IMR-90 (cell line): ENCODE data around the gene TMC1. TPM values are rescaled to one million over a fixed set of nuclear protein-coding genes. Genes with fewer than 3 reads are reported as not detected.

Experiments
- ATAC-seq: fragments of 200-7000 bp; cut with Tn5 transposase; 2 replicates; pipeline ENCODE4 v1.9.1; 2020; ENCODE audit warnings: low read depth, mild to moderate bottlenecking, moderate library complexity
- BruUV-seq: library from RNA; stranded (reverse); fragments of 400-500 nt; replicated peaks from 2 replicates; lab custom pipeline; 2021; lab: Mats Ljungman, UMichigan
- CTCF ChIA-PET: fragments of 300-600 bp; formaldehyde crosslinking; extraction: SDS; loops from one replicate; lab custom pipeline; 2021; ENCODE audit warnings: antibody characterized with exemption; lab: Yijun Ruan, JAX
- POLR2A ChIA-PET: fragments of 300-600 bp; sonication (Branson Sonifier 250); formaldehyde crosslinking; loops from one replicate; lab custom pipeline; 2022; ENCODE audit warnings: antibody characterized with exemption; ENCODE audit not compliant: unreplicated experiment; lab: Charles Lee
- DNase-seq: peaks from one replicate; pipeline ENCODE4 v3.0.0; 2013
- H2AFZ ChIP-seq: replicated peaks from 2 replicates; pipeline ENCODE3; 2013; ENCODE audit warnings: low read length, mild to moderate bottlenecking; ENCODE audit not compliant: poor library complexity
- H2AK5ac ChIP-seq: 2 replicates; pipeline ENCODE4 v1.6.1; 2013; ENCODE audit warnings: low read depth, low read length, inconsistent platforms
- H2AK9ac ChIP-seq: replicated peaks from 2 replicates; pipeline ENCODE3; 2013; ENCODE audit warnings: mild to moderate bottlenecking, low read depth, low read length, moderate library complexity; ENCODE audit not compliant: poor library complexity
- H2BK120ac ChIP-seq: 2 replicates; pipeline ENCODE4 v1.6.1; 2013; ENCODE audit warnings: low read depth, low read length, inconsistent platforms
- H2BK15ac ChIP-seq: 3 replicates; pipeline ENCODE4 v1.6.1; 2013; ENCODE audit warnings: low read depth, low read length, inconsistent platforms
- H2BK20ac ChIP-seq: 2 replicates; pipeline ENCODE4 v1.6.1; 2013; ENCODE audit warnings: low read depth, mild to moderate bottlenecking, inconsistent platforms, low read length, moderate library complexity
- H2BK5ac ChIP-seq: 2 replicates; pipeline ENCODE4 v1.6.1; 2013; ENCODE audit warnings: mild to moderate bottlenecking, low read depth, low read length, inconsistent platforms; ENCODE audit not compliant: poor library complexity, severe bottlenecking
- H3K14ac ChIP-seq: replicated peaks from 2 replicates; pipeline ENCODE4 v1.6.1; 2013; ENCODE audit warnings: low read depth, low read length, inconsistent platforms
- H3K18ac ChIP-seq: 2 replicates; pipeline ENCODE4 v1.6.1; 2013; ENCODE audit warnings: low read depth, low read length, control low read depth
- H3K23ac ChIP-seq: 2 replicates; pipeline ENCODE4 v1.6.1; 2013; ENCODE audit warnings: low read depth, low read length, inconsistent platforms
- H3K27ac ChIP-seq: 2 replicates; pipeline ENCODE4 v1.5.1; 2013; ENCODE audit warnings: mild to moderate bottlenecking, control low read depth, low read length; ENCODE audit not compliant: insufficient read depth
- H3K27me3 ChIP-seq: 2 replicates; pipeline ENCODE4 v1.6.1; 2013; ENCODE audit warnings: low read length; ENCODE audit not compliant: control insufficient read depth, insufficient read depth
- H3K36me3 ChIP-seq: 2 replicates; pipeline ENCODE4 v1.6.1; 2013; ENCODE audit warnings: low read length, mixed read lengths; ENCODE audit not compliant: control insufficient read depth, insufficient read depth
- H3K4ac ChIP-seq: 2 replicates; pipeline ENCODE4 v1.6.1; 2013; ENCODE audit warnings: low read depth, low read length, inconsistent platforms
- H3K4me1 ChIP-seq: 2 replicates; pipeline ENCODE4 v1.6.1; 2013; ENCODE audit warnings: low read length, mixed read lengths; ENCODE audit not compliant: control insufficient read depth, insufficient read depth
- H3K4me2 ChIP-seq: 2 replicates; pipeline ENCODE4 v1.6.1; 2013; ENCODE audit warnings: low read depth, mild to moderate bottlenecking, control low read depth, low read length, moderate library complexity
- H3K4me3 ChIP-seq: 2 replicates; pipeline ENCODE4 v1.5.1; 2013; ENCODE audit warnings: low read depth, mild to moderate bottlenecking, control low read depth, low read length, moderate library complexity; ENCODE audit not compliant: insufficient read depth
- H3K56ac ChIP-seq: 2 replicates; pipeline ENCODE4 v1.6.1; 2013; ENCODE audit warnings: low read length, inconsistent platforms; ENCODE audit not compliant: insufficient read depth; ENCODE audit errors: extremely low read depth
- H3K79me1 ChIP-seq, 2 experiments: 2 replicates each; pipeline ENCODE4 v1.6.1; 2013; ENCODE audit warnings: low read length in 2 of 2, inconsistent platforms in 1 of 2, low read depth in 1 of 2
- H3K9ac ChIP-seq: 2 replicates; pipeline ENCODE4 v1.6.1; 2013; ENCODE audit warnings: low read depth, low read length, control low read depth
- H3K9me1 ChIP-seq: 2 replicates; pipeline ENCODE4 v1.6.1; 2013; ENCODE audit warnings: low read length, inconsistent platforms; ENCODE audit not compliant: insufficient read depth
- H3K9me3 ChIP-seq: 2 replicates; pipeline ENCODE4 v1.6.1; 2013; ENCODE audit warnings: low read length; ENCODE audit not compliant: control insufficient read depth, insufficient read depth
- H4K20me1 ChIP-seq: 2 replicates; pipeline ENCODE4 v1.6.1; 2013; ENCODE audit warnings: low read length, inconsistent platforms; ENCODE audit not compliant: insufficient read depth
- H4K5ac ChIP-seq: 2 replicates; pipeline ENCODE4 v1.6.1; 2013; ENCODE audit warnings: mild to moderate bottlenecking, low read depth, low read length, control low read depth
- H4K8ac ChIP-seq, 2 experiments: 2 replicates each; pipeline ENCODE4 v1.6.1; 2013; ENCODE audit warnings: low read depth in 2 of 2, low read length in 2 of 2, control low read depth in 1 of 2, inconsistent platforms in 1 of 2
- H4K91ac ChIP-seq: 2 replicates; pipeline ENCODE4 v1.6.1; 2013; ENCODE audit warnings: low read depth, low read length, inconsistent platforms; ENCODE audit not compliant: insufficient read depth
- BHLHE40 ChIP-seq: fragments of 150-350 bp; IDR thresholded peaks from 2 replicates; pipeline ENCODE4 v1.6.1; 2016; ENCODE audit warnings: mild to moderate bottlenecking, low read depth, low read length
- CEBPB ChIP-seq: IDR thresholded peaks from 2 replicates; pipeline ENCODE4 v1.6.1; 2012; ENCODE audit warnings: low read depth, low read length, improper control_type of control experiment
- CHD1 ChIP-seq: IDR thresholded peaks from 2 replicates; pipeline ENCODE4 v1.6.1; 2012; ENCODE audit warnings: low read depth, low read length, improper control_type of control experiment
- CTCF ChIP-seq: conservative IDR thresholded peaks from 2 replicates; pipeline ENCODE4 v1.5.1; 2012; ENCODE audit warnings: mild to moderate bottlenecking, low read depth, low read length, improper control_type of control experiment
- FOS ChIP-seq: fragments of 150-350 bp; IDR thresholded peaks from 2 replicates; pipeline ENCODE4 v1.6.1; 2016; ENCODE audit warnings: low read depth, low read length
- MAFK ChIP-seq: IDR thresholded peaks from 2 replicates; pipeline ENCODE4 v1.6.1; 2012; ENCODE audit warnings: low read depth, low read length, improper control_type of control experiment
- MAZ ChIP-seq: IDR thresholded peaks from 2 replicates; pipeline ENCODE4 v1.6.1; 2012; ENCODE audit warnings: low read depth, mild to moderate bottlenecking, low read length, improper control_type of control experiment, moderate library complexity, borderline replicate concordance
- MXI1 ChIP-seq: IDR thresholded peaks from 2 replicates; pipeline ENCODE4 v1.6.1; 2012; ENCODE audit warnings: low read depth, mild to moderate bottlenecking, low read length, moderate library complexity, borderline replicate concordance
- NFE2L2 ChIP-seq: fragments of 150-350 bp; IDR thresholded peaks from 2 replicates; pipeline ENCODE4 v1.6.1; 2016; ENCODE audit warnings: low read depth, mild to moderate bottlenecking, low read length
- RAD21 ChIP-seq: IDR thresholded peaks from 2 replicates; pipeline ENCODE4 v1.6.1; 2012; ENCODE audit warnings: low read length, improper control_type of control experiment
- RCOR1 ChIP-seq: IDR thresholded peaks from 2 replicates; pipeline ENCODE4 v1.6.1; 2012; ENCODE audit warnings: mild to moderate bottlenecking, low read length, improper control_type of control experiment; ENCODE audit not compliant: insufficient replicate concordance
- RFX5 ChIP-seq: IDR thresholded peaks from 2 replicates; pipeline ENCODE4 v1.8.0; 2012; ENCODE audit warnings: low read depth, mild to moderate bottlenecking, low read length, moderate library complexity
- SMC3 ChIP-seq: fragments of 150-350 bp; IDR thresholded peaks from 2 replicates; pipeline ENCODE4 v1.6.1; 2016; ENCODE audit warnings: low read depth, mild to moderate bottlenecking, antibody characterized with exemption, low read length, moderate library complexity
- WGBS, 2 experiments: methylation state at CpG; one replicate each; pipeline versions ENCODE4 v1.1.5 to v1.1.7; 2013; ENCODE audit warnings: missing lambda C conversion rate in 2 of 2; ENCODE audit not compliant: insufficient read length in 1 of 2; ENCODE audit errors: extremely low coverage in 2 of 2; 5-methylcytosine and 5-hydroxymethylcytosine counted together
- dilution Hi-C: fragments of 300-500 bp; cut with HindIII; formaldehyde crosslinking; loops from one replicate; pipeline ENCODE4 v1.14.3; 2018; ENCODE audit warnings: low sequenced_read_pairs; ENCODE audit not compliant: unreplicated experiment
- in situ Hi-C: fragments of 300-500 bp; cut with MboI; formaldehyde crosslinking; loops from 3 replicates; pipeline ENCODE4 v1.14.3; 2019; ENCODE audit warnings: low sequenced_read_pairs, inconsistent platforms, mixed read lengths
- intact Hi-C: fragments of 100-400 bp; cut with micrococcal nuclease; formaldehyde crosslinking; loops from 2 replicates; pipeline ENCODE4 v1.10.0; 2022
- polyA plus RNA-seq, 3 experiments: library from polyadenylated mRNA; depleted of rRNA; stranded (reverse); fragments of >200 nt; gene quantifications; 2 replicates each; pipeline ENCODE4 v1.2.3, GENCODE V29; 2012; ENCODE audit warnings: low replicate concordance in 1 of 3
- total RNA-seq: library from RNA; depleted of rRNA; stranded (reverse); fragments of >200 nt; gene quantifications from 2 replicates; pipeline ENCODE4 v1.2.3, GENCODE V29; 2012
- TF ChIP-seq, protein P1 (sequence below): fragments of 150-350 bp; IDR thresholded peaks from 2 replicates; pipeline ENCODE4 v1.6.1; 2017; ENCODE audit warnings: mild to moderate bottlenecking, antibody characterized with exemption, low read length, low read depth
- TF ChIP-seq, protein P2 (sequence below): fragments of 150-350 bp; IDR thresholded peaks from 2 replicates; pipeline ENCODE4 v1.6.1; 2016; ENCODE audit warnings: low read depth, mild to moderate bottlenecking, low read length, moderate library complexity, borderline replicate concordance

TMC1 gene
- total and polyA plus RNA-seq, 2 of the 4 experiments (the other 2 are of a cell fraction): not detected

GRCh38 chr9:72615931-72616330 is 94.5 kb downstream of the TMC1 start:
- H2BK15ac ChIP-seq: no peak overlapping the region
- no peak overlapping the region for H3K4me3 ChIP-seq
- H3K4me1 ChIP-seq: no peaks in the 10 kb centered on the region
- dilution Hi-C loops (no loop called here), intact Hi-C loops (no loop called here), in situ Hi-C loops (loop anchor here (25.0 kb wide), 1 partner anchor 579 kb away; no protein-coding TSS in a partner anchor)
- no peak overlapping the region for H3K9ac ChIP-seq
- H4K91ac ChIP-seq: no peak overlapping the region
- no peak overlapping the region for H3K56ac ChIP-seq
- H3K18ac ChIP-seq: no peak overlapping the region
- no peak for TF ChIP-seq MAFK
- no peak for TF ChIP-seq MAZ
- TF ChIP-seq RFX5: no peak
- no peak for TF ChIP-seq RCOR1
- TF ChIP-seq CEBPB: no peak
- TF ChIP-seq CHD1: no peak
- no peak for TF ChIP-seq SMC3
- TF ChIP-seq RAD21: no peak
- TF ChIP-seq BHLHE40: no peak
- no peak for TF ChIP-seq CTCF
- TF ChIP-seq, protein P1, sequence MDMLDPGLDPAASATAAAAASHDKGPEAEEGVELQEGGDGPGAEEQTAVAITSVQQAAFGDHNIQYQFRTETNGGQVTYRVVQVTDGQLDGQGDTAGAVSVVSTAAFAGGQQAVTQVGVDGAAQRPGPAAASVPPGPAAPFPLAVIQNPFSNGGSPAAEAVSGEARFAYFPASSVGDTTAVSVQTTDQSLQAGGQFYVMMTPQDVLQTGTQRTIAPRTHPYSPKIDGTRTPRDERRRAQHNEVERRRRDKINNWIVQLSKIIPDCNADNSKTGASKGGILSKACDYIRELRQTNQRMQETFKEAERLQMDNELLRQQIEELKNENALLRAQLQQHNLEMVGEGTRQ: no peak
- no peak for TF ChIP-seq NFE2L2
- TF ChIP-seq MXI1: no peak
- TF ChIP-seq, protein P2, sequence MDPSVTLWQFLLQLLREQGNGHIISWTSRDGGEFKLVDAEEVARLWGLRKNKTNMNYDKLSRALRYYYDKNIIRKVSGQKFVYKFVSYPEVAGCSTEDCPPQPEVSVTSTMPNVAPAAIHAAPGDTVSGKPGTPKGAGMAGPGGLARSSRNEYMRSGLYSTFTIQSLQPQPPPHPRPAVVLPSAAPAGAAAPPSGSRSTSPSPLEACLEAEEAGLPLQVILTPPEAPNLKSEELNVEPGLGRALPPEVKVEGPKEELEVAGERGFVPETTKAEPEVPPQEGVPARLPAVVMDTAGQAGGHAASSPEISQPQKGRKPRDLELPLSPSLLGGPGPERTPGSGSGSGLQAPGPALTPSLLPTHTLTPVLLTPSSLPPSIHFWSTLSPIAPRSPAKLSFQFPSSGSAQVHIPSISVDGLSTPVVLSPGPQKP: no peak
- TF ChIP-seq FOS: no peak
- H4K5ac ChIP-seq: no peak overlapping the region
- H2AK5ac ChIP-seq: no peak overlapping the region
- POLR2A ChIA-PET: no interaction called here
- no peak overlapping the region for H3K27ac ChIP-seq
- no peak for ATAC-seq
- no peaks in the 10 kb centered on the region for H3K9me3 ChIP-seq
- no peak overlapping the region for H2BK5ac ChIP-seq
- WGBS, 2 experiments: no CpG with 5 or more reads among the region's 6 CpGs
- no peak overlapping the region for H3K14ac ChIP-seq
- no peaks in the 10 kb centered on the region for H3K36me3 ChIP-seq
- peak; percentile 5 for DNase-seq
- no peak overlapping the region for H2AFZ ChIP-seq
- CTCF ChIA-PET: no interaction called here
- H3K79me1 ChIP-seq: no peaks in the 10 kb centered on the region
- no peak overlapping the region for H3K4me2 ChIP-seq
- no peaks in the 10 kb centered on the region for H4K20me1 ChIP-seq
- no peak overlapping the region for H2BK20ac ChIP-seq
- H4K8ac ChIP-seq: no peak overlapping the region
- no TSS peak for BruUV-seq
- no peak overlapping the region for H3K23ac ChIP-seq
- no peaks in the 10 kb centered on the region for H3K9me1 ChIP-seq
- H3K4ac ChIP-seq: no peak overlapping the region
- H2BK120ac ChIP-seq: no peak overlapping the region
- H2AK9ac ChIP-seq: no peak overlapping the region
- no peaks in the 10 kb centered on the region for H3K27me3 ChIP-seq
